Astrocyte of the spinal cord (primary cell): Measurements from ENCODE around the gene FREM1.

Experiments
- DNase-seq: peaks from one replicate; pipeline ENCODE4 v3.0.0; 2011; ENCODE audit warnings: low read depth, low spot score
- H3K4me3 ChIP-seq: 2 replicates; pipeline ENCODE4 v1.5.1; 2011; ENCODE audit warnings: low read depth, mild to moderate bottlenecking, low read length, moderate library complexity
- CTCF ChIP-seq: IDR thresholded peaks from 2 replicates; pipeline ENCODE4 v1.5.1; 2012; ENCODE audit warnings: low read depth, mild to moderate bottlenecking, low read length, inconsistent platforms
- in situ Hi-C: cut with HindIII; loops from 2 replicates; pipeline ENCODE4 v1.10.0; 2017; ENCODE audit warnings: low sequenced_read_pairs

The FREM1 gene

DNA sequence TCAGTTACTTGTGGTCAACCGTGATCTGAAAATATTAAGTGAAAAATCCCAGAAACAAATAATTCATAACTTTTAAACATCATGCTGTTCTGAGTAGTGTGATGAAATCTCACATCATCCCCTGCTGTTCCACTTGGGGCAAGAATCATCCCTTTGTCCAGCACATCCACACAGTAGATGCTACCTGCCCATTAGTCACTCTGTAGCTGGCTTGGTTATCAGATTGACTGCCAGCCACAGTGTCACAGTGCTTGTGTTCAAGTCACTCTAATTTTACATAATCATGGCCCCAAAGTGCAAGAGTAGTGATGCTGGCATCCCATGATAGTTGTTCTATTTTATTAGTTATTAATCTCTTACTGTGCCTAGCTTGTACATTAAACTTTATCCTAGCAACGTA is 148.6 kb downstream of the FREM1 start:
- no peak overlapping the region for H3K4me3 ChIP-seq
- in situ Hi-C loops: no loop called here
- no peak for TF ChIP-seq CTCF
- DNase-seq: no peak

- no peak for DNase-seq
- H3K4me3 ChIP-seq: no peak overlapping the region
- TF ChIP-seq CTCF: no peak
- in situ Hi-C loops: no loop called here
Measured at GRCh38 chr9:14760060-14760459, 150.2 kb downstream of the FREM1 start.

GRCh38 chr9:14756291-14756690 is 153.9 kb downstream of the FREM1 start:
- in situ Hi-C loops: no loop called here
- no peak overlapping the region for H3K4me3 ChIP-seq
- DNase-seq: no peak
- TF ChIP-seq CTCF: no peak

DNA sequence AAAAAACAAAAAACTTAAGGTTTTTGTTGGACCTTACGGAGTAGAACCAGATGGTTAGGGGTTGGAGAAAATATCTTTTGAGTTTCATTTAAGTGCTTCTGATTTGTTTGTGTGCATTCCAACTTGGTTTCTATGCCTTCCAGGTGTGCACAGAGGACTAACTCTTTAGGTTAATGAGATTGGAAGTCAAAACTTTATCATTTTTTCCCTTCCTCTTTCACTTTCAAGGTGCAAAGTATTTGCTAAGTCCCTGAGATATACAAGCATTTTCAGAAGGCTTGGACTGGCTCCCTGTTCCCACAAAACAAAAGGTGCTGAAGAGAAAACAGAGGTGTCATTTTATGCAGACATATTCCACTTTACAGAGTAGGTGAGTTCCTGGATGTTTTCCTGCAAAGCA is 157.4 kb downstream of the FREM1 start:
- H3K4me3 ChIP-seq: no peak overlapping the region
- in situ Hi-C loops: no loop called here
- no peak for DNase-seq
- TF ChIP-seq CTCF: no peak

- no peak for TF ChIP-seq CTCF
- H3K4me3 ChIP-seq: no peak overlapping the region
- in situ Hi-C loops: no loop called here
- no peak for DNase-seq
Measured at GRCh38 chr9:14752271-14752670, 158.0 kb downstream of the FREM1 start.

GRCh38 chr9:14750821-14751220 is 159.4 kb downstream of the FREM1 start:
- H3K4me3 ChIP-seq: no peak overlapping the region
- no peak for DNase-seq
- no peak for TF ChIP-seq CTCF
- in situ Hi-C loops: no loop called here

DNA sequence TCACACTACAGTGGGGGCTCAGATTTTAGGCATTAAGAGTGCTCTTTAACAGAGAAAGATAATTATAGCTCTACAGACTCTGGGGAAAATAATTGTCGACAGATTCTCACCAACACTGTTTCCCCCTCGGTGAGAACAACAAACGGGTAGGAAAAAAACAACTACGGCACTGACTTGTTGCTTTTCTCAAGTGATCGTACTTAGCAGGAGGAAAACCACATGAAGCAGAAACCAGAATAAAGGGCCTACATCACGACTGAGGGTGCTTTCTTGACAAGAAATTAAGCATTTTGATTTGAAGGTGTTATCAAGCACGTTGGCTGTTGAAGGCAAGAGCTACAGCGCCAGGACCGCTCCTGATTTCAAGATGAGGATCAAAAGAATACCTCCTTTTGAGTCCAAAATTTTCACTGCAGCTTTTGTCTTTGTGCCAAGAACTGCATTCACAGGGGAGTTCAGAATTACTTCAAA is 160.5 kb downstream of the FREM1 start:
- no peak for TF ChIP-seq CTCF
- in situ Hi-C loops: no loop called here
- DNase-seq: no peak
- no peak overlapping the region for H3K4me3 ChIP-seq
